ENCODE results near the gene ZNF557. TPM values are rescaled to one million over a fixed set of nuclear protein-coding genes. Genes with fewer than 3 reads are reported as not detected.

The ZNF557 gene
- total RNA-seq: 4.9 and 6.3 TPM in 2 replicates

GRCh38 chr19:7069042-7069903 lies at the start of gene ZNF557:
TSS of gene ZNF557 (plus strand) at chr19:7069703. CDS start at chr19:7075075, 5,372 bp downstream.

DNA sequence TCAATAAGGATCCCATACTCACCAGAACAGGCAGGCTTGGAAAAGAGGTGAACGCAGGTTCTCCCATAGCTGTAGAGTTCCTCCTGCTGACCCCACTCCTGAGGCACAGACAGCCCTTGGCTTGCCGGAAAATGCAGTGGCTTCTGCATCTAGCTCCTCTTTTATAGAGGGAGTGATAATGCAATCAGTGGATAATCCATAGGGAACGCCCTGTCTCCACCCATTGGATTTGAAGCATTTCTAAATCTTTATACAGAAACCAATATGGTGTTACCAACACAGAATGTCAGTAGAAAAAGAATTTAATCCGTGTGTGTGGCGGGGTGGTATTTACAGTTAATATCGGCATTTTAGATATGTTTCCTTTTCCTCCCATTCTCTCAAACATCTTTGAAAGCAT lies 48.2 kb upstream of the ZNF557 start, which contains the start of gene MBD3L2B:
MBD3L2B (minus strand) TSS at position 101 of the 400 bp plus-strand sequence; CDS start at position 67, 34 bp downstream.

DNA sequence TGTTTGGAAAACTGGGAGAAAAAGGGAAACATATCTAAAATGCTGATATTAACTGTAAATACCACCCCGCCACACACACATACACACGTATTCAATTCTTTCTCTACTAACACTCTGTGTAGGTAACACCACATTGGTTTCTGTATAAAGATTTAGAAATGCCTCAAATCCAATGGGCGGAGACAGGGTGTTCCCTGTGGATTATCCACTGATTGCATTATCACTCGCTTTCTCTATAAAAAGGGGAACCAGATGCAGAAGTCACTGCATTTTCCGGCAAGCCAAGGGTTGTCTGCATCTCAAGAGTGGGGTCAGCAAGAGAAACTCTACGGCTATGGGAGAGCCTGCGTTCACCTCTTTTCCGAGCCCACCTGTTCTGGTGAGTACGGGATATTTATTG lies 39.2 kb upstream of the ZNF557 start, which contains the start of gene MBD3L5:
MBD3L5 (plus strand) TSS at position 301 of the 400 bp plus-strand sequence; CDS start at position 335, 34 bp downstream.

GRCh38 chr19:7040079-7040478 lies 29.4 kb upstream of the ZNF557 start, which contains the start of gene MBD3L4:
TSS of gene MBD3L4 (minus strand) at chr19:7040179. CDS start at chr19:7040144, 35 bp downstream.

DNA sequence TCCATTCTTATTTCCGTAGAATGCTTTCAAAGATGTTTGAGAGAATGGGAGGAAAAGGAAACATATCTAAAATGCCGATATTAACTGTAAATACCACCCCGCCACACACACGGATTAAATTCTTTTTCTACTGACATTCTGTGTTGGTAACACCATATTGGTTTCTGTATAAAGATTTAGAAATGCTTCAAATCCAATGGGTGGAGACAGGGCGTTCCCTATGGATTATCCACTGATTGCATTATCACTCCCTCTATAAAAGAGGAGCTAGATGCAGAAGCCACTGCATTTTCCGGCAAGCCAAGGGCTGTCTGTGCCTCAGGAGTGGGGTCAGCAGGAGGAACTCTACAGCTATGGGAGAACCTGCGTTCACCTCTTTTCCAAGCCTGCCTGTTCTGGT lies 20.5 kb upstream of the ZNF557 start, which contains the start of gene MBD3L2:
MBD3L2 (plus strand) TSS at position 301 of the 400 bp plus-strand sequence; CDS start at position 354, 53 bp downstream.

DNA sequence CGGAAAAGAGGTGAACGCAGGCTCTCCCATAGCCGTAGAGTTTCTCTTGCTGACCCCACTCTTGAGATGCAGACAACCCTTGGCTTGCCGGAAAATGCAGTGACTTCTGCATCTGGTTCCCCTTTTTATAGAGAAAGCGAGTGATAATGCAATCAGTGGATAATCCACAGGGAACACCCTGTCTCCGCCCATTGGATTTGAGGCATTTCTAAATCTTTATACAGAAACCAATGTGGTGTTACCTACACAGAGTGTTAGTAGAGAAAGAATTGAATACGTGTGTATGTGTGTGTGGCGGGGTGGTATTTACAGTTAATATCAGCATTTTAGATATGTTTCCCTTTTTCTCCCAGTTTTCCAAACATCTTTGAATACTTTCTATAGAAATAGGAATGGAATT lies 10.9 kb upstream of the ZNF557 start, which contains the start of gene MBD3L3:
MBD3L3 (minus strand) TSS at position 101 of the 400 bp plus-strand sequence; CDS start at position 30, 71 bp downstream.

Other genes with a start within 250 kb of the ZNF557 start
- not detected in 2 replicates for gene ADGRE1, start 182.1 kb upstream of the ZNF557 start, total RNA-seq
- not detected in 2 replicates for gene MBD3L2B, start 48.3 kb upstream of the ZNF557 start, total RNA-seq
- not detected in 2 replicates for gene MBD3L5, start 39.1 kb upstream of the ZNF557 start, total RNA-seq
- not detected in 2 replicates for gene MBD3L4, start 29.5 kb upstream of the ZNF557 start, total RNA-seq
- gene MBD3L2, start 20.4 kb upstream of the ZNF557 start, total RNA-seq: not detected in 2 replicates
- gene MBD3L3, start 11.0 kb upstream of the ZNF557 start, total RNA-seq: not detected in 2 replicates
- gene INSR, start 224.7 kb downstream of the ZNF557 start, total RNA-seq: 3.3 and 10.6 TPM in 2 replicates